Heart right ventricle (tissue), 16 donors: Measurements from ENCODE around the gene IBSP. TPM values are rescaled to one million over a fixed set of nuclear protein-coding genes. Genes with fewer than 3 reads are reported as not detected.

ENCODE experiments used
- ATAC-seq, 8 donors: fragments of 200-7000 bp; cut with Tn5 transposase; one replicate each; pipeline ENCODE4 v1.9.1; 2020; ENCODE audit warnings: mild to moderate bottlenecking in 8 of 8, moderate library complexity in 8 of 8, moderate number of reproducible peaks in 1 of 8
- DNase-seq, 2 donors: peaks; one replicate each; pipeline ENCODE4 v3.0.0-alpha.2; 2020
- H3K27ac ChIP-seq, 10 donors: fragments of 200-600 bp; sonication (generic) in 2 of 10; one replicate each; pipeline versions ENCODE4 v1.5.0 to v1.8.0; 2020 to 2022; ENCODE audit warnings: mild to moderate bottlenecking in 3 of 10
- H3K27me3 ChIP-seq, 7 donors: fragments of 200-600 bp; one replicate each; pipeline ENCODE4 v1.8.0; 2021 to 2022; ENCODE audit warnings: mild to moderate bottlenecking in 2 of 7
- H3K36me3 ChIP-seq, 9 donors: fragments of 200-600 bp; sonication (generic) in 1 of 9; one replicate each; pipeline versions ENCODE4 v1.5.0 to v1.8.0; 2020 to 2022; ENCODE audit warnings: mild to moderate bottlenecking in 2 of 9
- H3K4me1 ChIP-seq, 9 donors: fragments of 200-600 bp; sonication (generic) in 1 of 9; one replicate each; pipeline versions ENCODE4 v1.5.0 to v1.8.0; 2020 to 2022; ENCODE audit warnings: mild to moderate bottlenecking in 4 of 9
- H3K4me3 ChIP-seq, 10 donors: fragments of 200-600 bp; sonication (generic) in 2 of 10; one replicate each; pipeline versions ENCODE4 v1.5.0 to v1.8.0; 2020 to 2022; ENCODE audit warnings: mild to moderate bottlenecking in 7 of 10, moderate library complexity in 2 of 10
- H3K9me3 ChIP-seq, 11 donors: fragments of 200-600 bp in 10 of 11; sonication (generic) in 2 of 11; one replicate each; pipeline versions ENCODE4 v1.5.0 to v1.8.0; 2013 to 2022; ENCODE audit warnings: mild to moderate bottlenecking in 2 of 11, control low read depth in 1 of 11, moderate library complexity in 1 of 11
- CTCF ChIP-seq, 9 donors: fragments of 200-600 bp; sonication (generic) in 2 of 9; IDR thresholded peaks; one replicate each; pipeline versions ENCODE4 v1.5.0 to v1.8.0; 2021 to 2022; ENCODE audit warnings: antibody characterized with exemption in 9 of 9, mild to moderate bottlenecking in 5 of 9, moderate library complexity in 1 of 9
- WGBS, 2 donors: extraction: QIAGEN DNeasy Blood & Tissue Kit; methylation state at CpG; one replicate each; pipeline ENCODE4 v1.1.7; 2013; ENCODE audit warnings: inconsistent platforms in 1 of 2; 5-methylcytosine and 5-hydroxymethylcytosine counted together
- intact Hi-C, 10 donors: fragments of 100-400 bp; cut with DNase I; formaldehyde crosslinking; loops; one replicate each; pipeline versions ENCODE4 v1.11.1 to v1.14.2; 2022
- polyA plus RNA-seq, 2 donors: library from polyadenylated mRNA; stranded (reverse); fragments of 200-250 nt; gene quantifications; one replicate each; pipeline ENCODE4 v1.2.3, GENCODE V29; 2013
- total RNA-seq, 10 donors: library from RNA; stranded (reverse); fragmentation: NEBNext Ultra II Directional in 3 of 10; extraction: Animal tissue kit (Norgen Biotek cat#: 25700) in 3 of 10; gene quantifications; one replicate each; pipeline versions ENCODE4 v1.2.1 to v1.2.4, GENCODE V29; 2021 to 2023
- donor health status: Arrhythmogenic right ventricular cardiomyopathy.
- donor health status: ischemic (EF 13 %, LVEDD 7.1; RV severe dilation, severe dysfunction).
- donor health status: healthy with polysubstance abuse.
- donor health status: DM: no; HTN: yes; CAD: no.
- donor health status: DM: no; HTN: no; CAD: no.
- donor health status: ischemic (EF 25% LVEDD 6.9; RV normal size, moderate dysfunction).
- donor health status: ischemic (EF 25% LVEDD 5.7; RV mildly dilated, moderate dysfunction).
- donor health status: healthy.
- donor health status: DM: yes; HTN: yes; CAD: no.
- donor health status: Ischemic cardiomyopathy.
- donor health status: ischemic (EF 35%, LVEDD 5.7; RV mildly dilated, moderate dysfunction).
- donor health status: nonischemic (EF 11% LVEDD 7.7; RV severe dilation, severe dysfunction).
- donor health status: DM: yes; HTN: yes; CAD: no.
- donor health status: PGD.
- donor health status: ischemic (EF 29% LVEDD 5.4; RV normal size, mild dysfunction).
- donor health status: nonischemic (EF 23%, LVEDD 6.1; RV moderate dilation, normal function).

IBSP gene
- total and polyA plus RNA-seq, 12 donors = 0.16 TPM; not detected in 11

DNA sequence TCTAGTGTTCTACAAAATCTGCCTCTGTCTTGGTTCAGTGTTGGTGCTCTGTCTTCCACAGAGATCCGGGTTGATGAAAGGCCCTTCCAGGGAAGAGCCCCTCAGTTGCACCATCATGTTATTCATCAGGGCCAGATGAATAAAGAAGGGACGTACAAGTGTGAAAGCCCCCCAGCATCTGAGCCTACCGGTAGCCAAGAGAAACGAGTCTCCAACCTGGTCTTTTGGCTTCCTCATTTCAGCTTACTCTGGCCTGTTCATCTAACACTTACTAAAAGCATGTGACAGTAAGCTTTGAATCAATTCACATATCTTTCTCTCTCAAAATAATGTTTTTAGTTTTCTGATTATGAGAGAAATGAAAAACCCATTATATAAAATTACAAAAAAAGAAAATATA is 52.6 kb downstream of the IBSP start:
- 85 to 89% methylated on average over 4 of the region's 4 CpGs for whole genome bisulfite sequencing, 2 donors
- Histone ChIP-seq H3K27me3 (no peaks in the 10 kb centered on the region), H3K27ac (peak overlapping the region in 1 of 10 donors; percentile 73), H3K4me3 (no peak overlapping the region), H3K4me1 (peaks cover 0 to 47% (median 4%) of the 10 kb centered on the region in 9 donors), H3K9me3 (no peaks in the 10 kb centered on the region), H3K36me3 (no peaks in the 10 kb centered on the region)
- no peak for DNase-seq
- intact Hi-C loops = loop anchor here in 9 of 10 donors (1.0 to 10.0 kb wide), 8 partner anchors 121 to 665 kb away; partner anchors contain the start of gene SPP1 (in 2 of the 9)
- ATAC-seq = no peak
- no peak for TF ChIP-seq CTCF (IDR thresholded peaks at IDR 0.05)

- Histone ChIP-seq H3K4me3 (no peak overlapping the region), H3K27ac (no peak overlapping the region), H3K4me1 (peaks cover 0 to 47% (median 4%) of the 10 kb centered on the region in 9 donors), H3K27me3 (no peaks in the 10 kb centered on the region), H3K36me3 (no peaks in the 10 kb centered on the region), H3K9me3 (no peaks in the 10 kb centered on the region)
- WGBS, 2 donors = 2% methylated on average over 3 of the region's 3 CpGs
- DNase-seq (no peak), ATAC-seq (peak in 1 of 8 donors; percentile 45)
- intact Hi-C loops = loop anchor here in 9 of 10 donors (1.0 to 10.0 kb wide), 9 partner anchors 120 to 664 kb away; partner anchors contain the start of gene SPP1 (in 2 of the 9)
- TF ChIP-seq CTCF (IDR thresholded peaks at IDR 0.05) = peak in 8 of 9 donors; percentile 14 to 73 (median 59)
Measured at GRCh38 chr4:87853108-87853507, 53.8 kb downstream of the IBSP start.

- Histone ChIP-seq H3K4me1 (peaks cover 0 to 42% (median under 1%) of the 10 kb centered on the region in 9 donors), H3K9me3 (no peaks in the 10 kb centered on the region), H3K27ac (no peak overlapping the region), H3K4me3 (no peak overlapping the region), H3K36me3 (no peaks in the 10 kb centered on the region), H3K27me3 (no peaks in the 10 kb centered on the region)
- no peak for ATAC-seq
- DNase-seq = no peak
- intact Hi-C loops = loop anchor here in 9 of 10 donors (1.0 to 10.0 kb wide), 9 partner anchors 119 to 663 kb away; partner anchors contain the start of gene SPP1 (in 2 of the 9)
- TF ChIP-seq CTCF (IDR thresholded peaks at IDR 0.05) = no peak
Measured at GRCh38 chr4:87853891-87854290, 54.5 kb downstream of the IBSP start.

DNA sequence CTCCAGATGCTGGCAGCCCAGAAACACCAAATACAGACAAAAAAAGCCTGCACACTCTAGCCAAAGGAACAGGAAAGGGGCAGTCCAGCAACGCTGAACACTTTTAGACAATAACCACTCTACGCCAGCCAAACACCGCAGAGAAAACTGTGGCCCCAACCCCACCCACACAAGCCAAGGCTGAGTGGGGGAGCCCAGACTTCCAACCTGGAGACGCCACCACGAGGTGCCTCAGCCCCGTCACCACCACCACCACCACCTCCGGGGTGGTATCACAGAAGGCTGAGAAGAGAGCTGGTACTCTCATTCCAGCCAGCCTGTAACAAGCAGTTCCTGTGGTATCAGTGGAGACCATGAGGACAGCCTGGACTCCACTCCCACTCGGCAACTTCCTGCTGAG is 56.2 kb downstream of the IBSP start:
- no peaks in the 10 kb centered on the region for H3K9me3 ChIP-seq
- H3K36me3 ChIP-seq = no peaks in the 10 kb centered on the region
- peak in 4 of 8 donors; percentile 39 to 61 (median 48) for ATAC-seq
- intact Hi-C loops = loop anchor here in 6 of 10 donors (5.0 to 10.0 kb wide), 4 partner anchors 352 to 659 kb away; no protein-coding TSS in a partner anchor
- no peaks in the 10 kb centered on the region for H3K27me3 ChIP-seq
- no peak for TF ChIP-seq CTCF (IDR thresholded peaks at IDR 0.05)
- no peak for DNase-seq
- no peak overlapping the region for H3K4me3 ChIP-seq
- peaks cover 0 to 26% (median 0%) of the 10 kb centered on the region in 9 donors for H3K4me1 ChIP-seq
- H3K27ac ChIP-seq = peak overlapping the region in 4 of 10 donors; percentile 13 to 34 (median 24)
- 52 to 73% methylated on average over 8 of the region's 8 CpGs for WGBS, 2 donors
